GM13977 (cell line): ENCODE data around the gene TEKT5.

ENCODE experiments used
- DNase-seq: peaks from one replicate; pipeline ENCODE4 v3.0.0; 2012; ENCODE audit warnings: low spot score
- in situ Hi-C: fragments of 300-500 bp; cut with MboI; formaldehyde crosslinking; loops from one replicate; pipeline ENCODE4 v1.12.0; 2022; ENCODE audit warnings: low sequenced_read_pairs, low pct_unique_long_range_greater_than_20kb, mixed read lengths, inconsistent platforms; ENCODE audit not compliant: unreplicated experiment
- TF ChIP-seq, protein P1 (sequence below): IDR thresholded peaks from 2 replicates; pipeline ENCODE4 v1.5.1; 2012; ENCODE audit warnings: mild to moderate bottlenecking, control low read depth; ENCODE audit not compliant: insufficient read depth; ENCODE audit errors: extremely low read depth, missing control alignments

Gene TEKT5

DNA sequence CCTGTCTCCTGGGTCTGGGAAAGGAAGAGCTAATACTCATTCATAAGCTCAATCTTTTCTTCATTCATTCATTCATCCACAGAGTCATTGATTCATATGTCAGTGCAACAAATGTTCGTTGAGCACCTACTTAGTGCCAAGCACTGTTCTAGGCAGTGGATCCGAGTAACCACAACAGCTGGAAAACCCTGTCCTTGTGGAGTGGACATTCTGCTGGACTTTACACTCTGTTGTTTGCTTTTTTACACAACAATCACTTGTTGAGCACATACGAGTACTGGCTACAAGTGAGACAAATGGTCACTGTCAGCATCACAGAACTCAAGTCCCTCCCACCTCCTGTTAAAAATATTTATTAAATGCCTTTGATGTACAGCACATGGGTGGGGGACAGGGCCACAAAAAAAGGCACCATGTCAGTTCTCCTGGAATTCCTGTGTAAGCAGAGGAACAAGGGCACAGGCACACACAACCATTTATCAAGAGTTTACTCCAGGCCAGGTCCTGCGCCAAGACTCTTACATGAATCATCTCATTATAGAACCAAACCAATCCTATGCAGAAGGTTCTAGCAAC, 46.9 kb downstream of the TEKT5 start:
- in situ Hi-C loops: no loop called here
- TF ChIP-seq, protein P1, sequence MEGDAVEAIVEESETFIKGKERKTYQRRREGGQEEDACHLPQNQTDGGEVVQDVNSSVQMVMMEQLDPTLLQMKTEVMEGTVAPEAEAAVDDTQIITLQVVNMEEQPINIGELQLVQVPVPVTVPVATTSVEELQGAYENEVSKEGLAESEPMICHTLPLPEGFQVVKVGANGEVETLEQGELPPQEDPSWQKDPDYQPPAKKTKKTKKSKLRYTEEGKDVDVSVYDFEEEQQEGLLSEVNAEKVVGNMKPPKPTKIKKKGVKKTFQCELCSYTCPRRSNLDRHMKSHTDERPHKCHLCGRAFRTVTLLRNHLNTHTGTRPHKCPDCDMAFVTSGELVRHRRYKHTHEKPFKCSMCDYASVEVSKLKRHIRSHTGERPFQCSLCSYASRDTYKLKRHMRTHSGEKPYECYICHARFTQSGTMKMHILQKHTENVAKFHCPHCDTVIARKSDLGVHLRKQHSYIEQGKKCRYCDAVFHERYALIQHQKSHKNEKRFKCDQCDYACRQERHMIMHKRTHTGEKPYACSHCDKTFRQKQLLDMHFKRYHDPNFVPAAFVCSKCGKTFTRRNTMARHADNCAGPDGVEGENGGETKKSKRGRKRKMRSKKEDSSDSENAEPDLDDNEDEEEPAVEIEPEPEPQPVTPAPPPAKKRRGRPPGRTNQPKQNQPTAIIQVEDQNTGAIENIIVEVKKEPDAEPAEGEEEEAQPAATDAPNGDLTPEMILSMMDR: no peak
- DNase-seq: no peak

- TF ChIP-seq, protein P1: no peak
- in situ Hi-C loops: no loop called here
- no peak for DNase-seq
Measured at GRCh38 chr16:10647264-10647720, 47.4 kb downstream of the TEKT5 start.

DNA sequence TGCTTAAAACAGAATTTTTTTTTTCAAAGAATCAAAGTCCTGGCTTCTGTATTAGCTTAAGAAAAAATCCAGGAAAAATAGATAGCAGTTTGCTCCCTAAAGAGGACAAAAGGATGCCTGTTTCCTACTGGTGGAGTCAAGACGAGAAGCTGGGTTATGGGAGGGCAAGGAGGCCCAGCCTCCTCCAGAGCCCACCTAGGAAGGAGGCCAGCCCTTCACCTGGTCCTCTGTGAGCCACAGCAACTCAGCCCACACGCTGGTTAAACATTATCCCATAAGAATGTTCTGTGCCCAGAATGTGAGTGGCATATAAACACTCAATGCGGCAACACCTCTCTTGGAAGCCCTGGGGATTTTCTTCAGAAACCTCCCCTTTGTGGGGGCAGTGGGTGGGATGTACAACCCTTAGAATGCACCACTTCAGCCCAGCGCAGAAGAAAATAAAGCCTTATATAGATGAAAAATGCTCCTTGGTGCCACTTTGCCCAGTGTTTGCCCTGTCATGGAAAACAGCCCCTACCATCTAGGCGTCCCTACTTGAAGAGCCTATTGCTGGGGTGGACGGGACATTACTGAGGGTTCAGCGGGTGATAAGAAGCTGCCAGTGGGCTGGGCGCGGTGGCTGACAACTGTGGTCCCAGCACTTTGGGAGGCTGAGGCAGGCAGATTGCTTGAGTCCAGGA, 48.0 kb downstream of the TEKT5 start:
- TF ChIP-seq, protein P1: no peak
- in situ Hi-C loops: no loop called here
- DNase-seq: no peak

DNA sequence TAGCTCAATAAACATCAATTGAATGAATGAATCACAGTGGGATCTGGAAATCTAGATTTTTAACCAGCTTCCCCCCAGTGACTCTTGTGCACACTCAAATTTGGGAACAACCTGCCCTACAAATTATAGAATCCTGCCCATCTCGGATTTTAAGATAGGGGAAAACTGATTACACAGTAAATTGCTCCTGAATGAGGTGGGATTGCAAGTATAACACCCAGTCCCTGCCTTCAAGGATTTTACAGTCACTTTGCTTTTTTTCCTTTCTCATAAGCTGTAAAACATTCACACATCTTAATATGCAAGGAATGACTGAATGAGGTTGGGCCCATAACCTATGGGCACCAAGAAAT, 48.5 kb downstream of the TEKT5 start:
- in situ Hi-C loops: no loop called here
- DNase-seq: no peak

GRCh38 chr16:10644092-10644491, 50.6 kb downstream of the TEKT5 start:
- no peak for DNase-seq
- in situ Hi-C loops: no loop called here
- TF ChIP-seq, protein P1: no peak

More for the DNA sequence above, 48.5 kb downstream of the TEKT5 start:
- TF ChIP-seq, protein P1: no peak

- no peak for DNase-seq
- in situ Hi-C loops: no loop called here
- TF ChIP-seq, protein P1: no peak
Measured at GRCh38 chr16:10642964-10643363, 51.8 kb downstream of the TEKT5 start.
